Endothelial cell of umbilical vein (primary cell): ENCODE results near the gene ZBTB43. TPM values are rescaled to one million over a fixed set of nuclear protein-coding genes. Genes with fewer than 3 reads are reported as not detected.

Experiments
- BruUV-seq: library from RNA; stranded (reverse); fragments of 400-500 nt; replicated peaks from 2 replicates; lab custom pipeline; 2021; lab: Mats Ljungman, UMichigan
- CTCF ChIA-PET: fragments of 300-600, 350-600 bp; sonication (Branson Sonifier 250); formaldehyde crosslinking; loops from one replicate; lab custom pipeline; 2021; ENCODE audit warnings: antibody characterized with exemption, inconsistent platforms; lab: Charles Lee
- POLR2A ChIA-PET: fragments of 300-600, 350-600 bp; sonication (Branson Sonifier 250); formaldehyde crosslinking; loops from one replicate; lab custom pipeline; 2021; ENCODE audit warnings: antibody characterized with exemption, inconsistent platforms; lab: Charles Lee
- DNase-seq: peaks from one replicate; pipeline ENCODE4 v3.0.0-alpha.2; 2011; ENCODE audit warnings: low read depth, low spot score
- FAIRE-seq: peaks from 2 replicates; lab custom pipeline; 2011; peaks lifted over from hg19 to GRCh38; lab: Jason Lieb, UNC
- H2AFZ ChIP-seq: 2 replicates; pipeline ENCODE4 v1.6.0; 2012; ENCODE audit warnings: low read depth, low read length, control low read depth, inconsistent platforms
- H3K27ac ChIP-seq: 2 replicates; pipeline ENCODE4 v1.5.1; 2011; ENCODE audit warnings: low read depth, mild to moderate bottlenecking, control low read depth, low read length, moderate library complexity; ENCODE audit not compliant: insufficient read depth
- H3K27me3 ChIP-seq, 2 experiments: 2 replicates each; pipeline versions ENCODE4 v1.6.0 to v1.6.1; 2011; ENCODE audit warnings: low read length in 2 of 2, mixed read lengths in 1 of 2; ENCODE audit not compliant: control insufficient read depth in 2 of 2, insufficient read depth in 2 of 2
- H3K36me3 ChIP-seq, 2 experiments: 2 replicates in 1 of 2; 3 replicates in 1 of 2; pipeline ENCODE4 v1.5.1; 2011; ENCODE audit warnings: low read length in 2 of 2, mild to moderate bottlenecking in 1 of 2, moderate library complexity in 1 of 2; ENCODE audit not compliant: control insufficient read depth in 2 of 2, insufficient read depth in 2 of 2; ENCODE audit errors: extremely low read depth in 1 of 2
- H3K4me1 ChIP-seq: 3 replicates; pipeline ENCODE4 v1.5.1; 2011; ENCODE audit warnings: mild to moderate bottlenecking, low read length; ENCODE audit not compliant: control insufficient read depth, insufficient read depth; ENCODE audit errors: extremely low read depth
- H3K4me2 ChIP-seq: 2 replicates; pipeline ENCODE4 v1.6.1; 2011; ENCODE audit warnings: low read length, control low read depth, mixed read lengths; ENCODE audit not compliant: insufficient read depth
- H3K4me3 ChIP-seq, 3 experiments: fragments of 200-600 bp in 1 of 3; sonication (generic), shearing (Covaris generic) in 1 of 3; replicated peaks in 1 of 3; 2 replicates each; pipeline ENCODE4 v1.5.1; 2011 to 2016; ENCODE audit warnings: control low read depth in 3 of 3, low read length in 3 of 3, mild to moderate bottlenecking in 2 of 3, inconsistent platforms in 1 of 3, low read depth in 1 of 3, moderate library complexity in 1 of 3; ENCODE audit not compliant: insufficient read depth in 1 of 3
- H3K79me2 ChIP-seq: 2 replicates; pipeline ENCODE4 v1.6.0; 2012; ENCODE audit warnings: low read length, inconsistent platforms; ENCODE audit not compliant: control insufficient read depth, insufficient read depth
- H3K9ac ChIP-seq: replicated peaks from 2 replicates; pipeline ENCODE3; 2011; ENCODE audit warnings: low read length, control low read depth; ENCODE audit not compliant: insufficient read depth; ENCODE audit errors: extremely low read depth
- H3K9me1 ChIP-seq: replicated peaks from 3 replicates; pipeline ENCODE4 v1.6.0; 2011; ENCODE audit warnings: mild to moderate bottlenecking, low read length; ENCODE audit not compliant: control insufficient read depth, insufficient read depth; ENCODE audit errors: extremely low read depth
- H3K9me3 ChIP-seq: replicated peaks from 2 replicates; pipeline ENCODE4 v1.5.1; 2012; ENCODE audit warnings: low read length, inconsistent platforms; ENCODE audit not compliant: control insufficient read depth, insufficient read depth
- H4K20me1 ChIP-seq: replicated peaks from 2 replicates; pipeline ENCODE3; 2011; ENCODE audit warnings: mild to moderate bottlenecking, low read length; ENCODE audit not compliant: control insufficient read depth, insufficient read depth; ENCODE audit errors: extremely low read depth
- JUN ChIP-seq: IDR thresholded peaks from 2 replicates; pipeline ENCODE4 v1.6.1; 2011; ENCODE audit warnings: borderline replicate concordance, low read depth; ENCODE audit not compliant: insufficient read length, insufficient read depth
- dilution Hi-C: fragments of 300-500 bp; cut with MboI; formaldehyde crosslinking; loops from one replicate; pipeline ENCODE4 v1.15.0; 2019; ENCODE audit warnings: low sequenced_read_pairs; ENCODE audit not compliant: extremely low pct_ligation_motif_present
- intact Hi-C: fragments of 100-400 bp; cut with micrococcal nuclease; formaldehyde crosslinking; loops from one replicate; pipeline ENCODE4 v1.10.0; 2022
- polyA plus RNA-seq, 4 experiments: library from polyadenylated mRNA; depleted of rRNA in 3 of 4; stranded (reverse) in 3 of 4; unstranded in 1 of 4; fragments of >200 nt; gene quantifications; 2 replicates each; pipeline versions ENCODE4 v1.2.1 to v1.2.3, GENCODE V29; 2011 to 2012; ENCODE audit warnings: missing spikeins in 1 of 4
- total RNA-seq: library from RNA; stranded (reverse); gene quantifications from 2 replicates; pipeline ENCODE4 v1.2.3, GENCODE V29; 2021
- TF ChIP-seq, protein P1 (sequence below), 2 donors: IDR thresholded peaks; 1 replicate in 1 of 2; 2 replicates in 1 of 2; pipeline ENCODE4 v1.5.1; 2011; ENCODE audit warnings: low read length in 2 of 2, mild to moderate bottlenecking in 2 of 2, moderate library complexity in 2 of 2, control low read depth in 1 of 2, inconsistent platforms in 1 of 2, low read depth in 1 of 2; ENCODE audit not compliant: insufficient read depth in 1 of 2; ENCODE audit errors: extremely low read depth in 1 of 2
- TF ChIP-seq, protein P2 (sequence below): IDR thresholded peaks from 2 replicates; pipeline ENCODE4 v1.6.1; 2011; ENCODE audit not compliant: insufficient read depth, insufficient read length

The ZBTB43 gene
- total and polyA plus RNA-seq, 2 donors (not counting 3 experiments of a cell fraction or from before 2014, with no cell fraction given), result 3.2 to 9.0 TPM

DNA sequence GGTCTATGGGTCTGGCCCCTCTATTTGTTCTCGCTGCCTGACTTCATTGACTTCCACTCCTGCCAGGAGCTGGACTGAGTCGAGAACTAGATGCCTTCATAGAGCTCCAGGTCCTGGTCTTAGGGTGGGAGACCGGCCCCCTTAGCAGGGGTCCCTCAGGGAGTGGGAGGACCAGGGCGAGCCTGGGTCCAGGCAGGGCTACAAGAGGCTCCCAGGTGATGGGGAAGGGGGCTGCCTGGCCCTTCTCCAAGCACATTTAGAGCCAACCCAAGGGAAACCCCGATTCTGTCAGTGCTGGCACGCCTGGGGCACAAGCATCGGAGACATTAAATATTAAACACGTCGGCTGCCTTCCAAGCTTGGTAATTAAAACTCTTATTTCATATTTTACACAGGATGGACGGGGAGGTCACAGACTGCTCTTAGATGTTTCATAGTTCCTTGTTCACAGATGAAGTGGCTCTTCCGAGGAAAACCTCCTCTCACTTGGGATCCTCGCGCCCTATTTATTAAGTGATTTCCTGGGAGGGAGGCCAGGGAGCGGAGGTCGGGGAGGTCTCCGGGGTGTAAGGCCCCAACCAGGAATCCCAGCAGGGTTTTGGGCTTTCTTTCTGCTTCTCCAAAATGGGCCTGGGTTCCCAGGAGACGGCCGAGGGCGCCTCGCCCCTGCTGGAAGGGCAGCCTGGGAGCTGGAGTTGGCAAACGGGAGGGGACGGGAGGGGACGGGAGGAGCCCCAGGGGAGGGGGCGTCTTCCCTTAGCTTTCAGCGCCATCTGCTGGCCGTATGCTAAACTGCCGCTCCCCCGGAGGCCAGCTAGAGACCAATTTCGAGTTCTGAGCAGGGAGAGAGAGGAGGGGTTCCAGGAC is 23.4 kb upstream of the ZBTB43 start:
- H3K4me3 ChIP-seq, result no peak overlapping the region
- ChIA-PET CTCF (interaction anchor here (0.6 to 11.4 kb wide), 45 partner anchors 9 to 646 kb away, joined by 3 to 675 read pairs (median 4); partner anchors contain the start of genes LMX1B and ZBTB43), POLR2A (no interaction called here)
- peaks cover under 1% of the 10 kb centered on the region in 2 experiments for H3K27me3 ChIP-seq
- peak overlapping the region; percentile 50 for H2AFZ ChIP-seq
- H3K79me2 ChIP-seq, result no peaks in the 10 kb centered on the region
- H3K9me3 ChIP-seq, result no peaks in the 10 kb centered on the region
- FAIRE-seq, result peak; percentile 81
- H3K36me3 ChIP-seq, result no peaks in the 10 kb centered on the region
- H3K9me1 ChIP-seq, result no peaks in the 10 kb centered on the region
- H3K4me1 ChIP-seq, result no peaks in the 10 kb centered on the region
- BruUV-seq, result no TSS peak
- no peaks in the 10 kb centered on the region for H4K20me1 ChIP-seq
- dilution Hi-C loops, result no loop called here
- no peak overlapping the region for H3K4me2 ChIP-seq
- TF ChIP-seq, protein P1, sequence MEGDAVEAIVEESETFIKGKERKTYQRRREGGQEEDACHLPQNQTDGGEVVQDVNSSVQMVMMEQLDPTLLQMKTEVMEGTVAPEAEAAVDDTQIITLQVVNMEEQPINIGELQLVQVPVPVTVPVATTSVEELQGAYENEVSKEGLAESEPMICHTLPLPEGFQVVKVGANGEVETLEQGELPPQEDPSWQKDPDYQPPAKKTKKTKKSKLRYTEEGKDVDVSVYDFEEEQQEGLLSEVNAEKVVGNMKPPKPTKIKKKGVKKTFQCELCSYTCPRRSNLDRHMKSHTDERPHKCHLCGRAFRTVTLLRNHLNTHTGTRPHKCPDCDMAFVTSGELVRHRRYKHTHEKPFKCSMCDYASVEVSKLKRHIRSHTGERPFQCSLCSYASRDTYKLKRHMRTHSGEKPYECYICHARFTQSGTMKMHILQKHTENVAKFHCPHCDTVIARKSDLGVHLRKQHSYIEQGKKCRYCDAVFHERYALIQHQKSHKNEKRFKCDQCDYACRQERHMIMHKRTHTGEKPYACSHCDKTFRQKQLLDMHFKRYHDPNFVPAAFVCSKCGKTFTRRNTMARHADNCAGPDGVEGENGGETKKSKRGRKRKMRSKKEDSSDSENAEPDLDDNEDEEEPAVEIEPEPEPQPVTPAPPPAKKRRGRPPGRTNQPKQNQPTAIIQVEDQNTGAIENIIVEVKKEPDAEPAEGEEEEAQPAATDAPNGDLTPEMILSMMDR (IDR thresholded peaks at IDR 0.05; ENCODE audit: extremely low read depth in 1 of 2, insufficient read depth in 1 of 2, low read depth in 1 of 2, low read length in 2 of 2), result peak; percentile 78 to 90
- TF ChIP-seq, protein P2, sequence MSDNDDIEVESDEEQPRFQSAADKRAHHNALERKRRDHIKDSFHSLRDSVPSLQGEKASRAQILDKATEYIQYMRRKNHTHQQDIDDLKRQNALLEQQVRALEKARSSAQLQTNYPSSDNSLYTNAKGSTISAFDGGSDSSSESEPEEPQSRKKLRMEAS, result no peak
- no peak for TF ChIP-seq JUN
- intact Hi-C loops, result loop anchor here (1.0 kb wide), 3 partner anchors 76 to 280 kb away; no protein-coding TSS in a partner anchor
- DNase-seq, result peak; percentile 69
- no peak overlapping the region for H3K27ac ChIP-seq
- no peak overlapping the region for H3K9ac ChIP-seq
